ENCODE results near the gene DUSP22. TPM values are rescaled to one million over a fixed set of nuclear protein-coding genes. Genes with fewer than 3 reads are reported as not detected.

DUSP22 gene
- total and polyA plus RNA-seq, 2 donors (not counting 1 experiment from before 2014, with no cell fraction given): 117 to 133 TPM

DNA sequence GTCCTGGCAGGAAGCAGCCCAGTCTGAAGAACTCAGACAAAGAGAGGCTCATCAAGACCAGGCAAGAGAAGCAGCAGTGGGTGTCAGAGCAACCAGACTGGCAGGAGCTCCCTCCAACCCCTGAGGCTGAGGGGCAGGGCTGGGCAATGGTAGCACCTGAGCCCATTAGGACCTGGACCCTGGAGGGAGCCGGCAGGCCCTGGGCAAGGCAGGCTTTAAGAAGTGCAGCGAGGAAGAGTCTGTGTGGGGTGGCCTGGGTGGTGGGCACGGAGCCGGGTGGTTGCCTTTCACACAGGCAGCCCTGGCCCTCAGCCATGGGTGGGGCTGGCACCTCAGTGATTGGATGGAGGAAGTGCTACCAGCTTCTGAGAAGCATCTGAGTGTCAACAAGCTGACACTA lies 66.1 kb downstream of the DUSP22 start:
- Mint-ChIP-seq H3K27ac (peak overlapping the region; percentile 98), H3K9me3 (ENCODE audit: insufficient read depth) (no peaks in the 10 kb centered on the region), H3K4me1 (peaks cover 71% of the 10 kb centered on the region), H3K4me3 (peak overlapping the region; percentile 76), H3K27me3 (no peaks in the 10 kb centered on the region)
- H4K20me1 ChIP-seq (ENCODE audit: control insufficient read depth, insufficient read depth, low read length, poor library complexity, severe bottlenecking): no peaks in the 10 kb centered on the region
- H3K4me1 ChIP-seq (ENCODE audit: control insufficient read depth in 2 of 2, insufficient read depth in 2 of 2, low read length in 2 of 2): peaks cover 48 to 68% of the 10 kb centered on the region in 2 donors
- no peak for TF ChIP-seq EZH2 (IDR thresholded peaks at IDR 0.05; ENCODE audit: borderline replicate concordance, insufficient read depth, low read depth, low read length, poor library complexity, severe bottlenecking)
- TF ChIP-seq, protein P1, sequence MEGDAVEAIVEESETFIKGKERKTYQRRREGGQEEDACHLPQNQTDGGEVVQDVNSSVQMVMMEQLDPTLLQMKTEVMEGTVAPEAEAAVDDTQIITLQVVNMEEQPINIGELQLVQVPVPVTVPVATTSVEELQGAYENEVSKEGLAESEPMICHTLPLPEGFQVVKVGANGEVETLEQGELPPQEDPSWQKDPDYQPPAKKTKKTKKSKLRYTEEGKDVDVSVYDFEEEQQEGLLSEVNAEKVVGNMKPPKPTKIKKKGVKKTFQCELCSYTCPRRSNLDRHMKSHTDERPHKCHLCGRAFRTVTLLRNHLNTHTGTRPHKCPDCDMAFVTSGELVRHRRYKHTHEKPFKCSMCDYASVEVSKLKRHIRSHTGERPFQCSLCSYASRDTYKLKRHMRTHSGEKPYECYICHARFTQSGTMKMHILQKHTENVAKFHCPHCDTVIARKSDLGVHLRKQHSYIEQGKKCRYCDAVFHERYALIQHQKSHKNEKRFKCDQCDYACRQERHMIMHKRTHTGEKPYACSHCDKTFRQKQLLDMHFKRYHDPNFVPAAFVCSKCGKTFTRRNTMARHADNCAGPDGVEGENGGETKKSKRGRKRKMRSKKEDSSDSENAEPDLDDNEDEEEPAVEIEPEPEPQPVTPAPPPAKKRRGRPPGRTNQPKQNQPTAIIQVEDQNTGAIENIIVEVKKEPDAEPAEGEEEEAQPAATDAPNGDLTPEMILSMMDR (IDR thresholded peaks at IDR 0.05): no peak
- no peaks in the 10 kb centered on the region for H3K79me2 ChIP-seq (ENCODE audit: control insufficient read depth, insufficient read depth, low read length)
- ATAC-seq (ENCODE audit: low read depth): peak; percentile 53
- ChIA-PET POLR2A (interaction anchor here (0.6 to 1.7 kb wide), 2 partner anchors 65 to 104 kb away, joined by 3 to 7 read pairs; no protein-coding TSS in a partner anchor), CTCF (interaction anchor here (1.0 to 1.2 kb wide), 2 partner anchors 19 to 20 kb away, joined by 3 to 4 read pairs; no protein-coding TSS in a partner anchor)
- peaks cover 0 to 38% (median 0%) of the 10 kb centered on the region in 3 donors for H3K9me3 ChIP-seq (ENCODE audit: control extremely low read depth in 1 of 3, control insufficient read depth in 2 of 3, insufficient read depth in 1 of 3, low read length in 2 of 3)
- H3K9ac ChIP-seq (ENCODE audit: low read length): peak overlapping the region; percentile 4
- H3K36me3 ChIP-seq (replicated peaks in 1 of 2; ENCODE audit: control extremely low read depth in 1 of 2, control insufficient read depth in 1 of 2, extremely low read depth in 1 of 2, insufficient read depth in 2 of 2, low read length in 1 of 2): no peaks in the 10 kb centered on the region
- H3K4me3 ChIP-seq (ENCODE audit: control extremely low read depth in 1 of 5, extremely low read depth in 1 of 5, insufficient read depth in 1 of 5, low read depth in 2 of 5, low read length in 4 of 5): peak overlapping the region in 2 of 5 experiments; percentile 2 to 11
- H3K4me2 ChIP-seq (replicated peaks; ENCODE audit: low read depth, low read length, poor library complexity, severe bottlenecking): peak overlapping the region; percentile 63
- DNase-seq: peak; percentile 72
- peak overlapping the region; percentile 57 for H2AFZ ChIP-seq (ENCODE audit: insufficient read depth, low read depth, low read length, poor library complexity, severe bottlenecking)
- intact Hi-C loops (cut with micrococcal nuclease): loop anchor here (2.0 kb wide), 1 partner anchor 18 kb away; no protein-coding TSS in a partner anchor
- H3K27me3 ChIP-seq (replicated peaks in 1 of 4; ENCODE audit: control extremely low read depth in 1 of 4, control insufficient read depth in 3 of 4, insufficient read depth in 4 of 4, low read length in 3 of 4): no peaks in the 10 kb centered on the region
- WGBS (ENCODE audit: insufficient coverage): 57% methylated on average over 4 of the region's 4 CpGs
- H3K27ac ChIP-seq (ENCODE audit: low read length in 2 of 2): peak overlapping the region; percentile 16 to 75

DNA sequence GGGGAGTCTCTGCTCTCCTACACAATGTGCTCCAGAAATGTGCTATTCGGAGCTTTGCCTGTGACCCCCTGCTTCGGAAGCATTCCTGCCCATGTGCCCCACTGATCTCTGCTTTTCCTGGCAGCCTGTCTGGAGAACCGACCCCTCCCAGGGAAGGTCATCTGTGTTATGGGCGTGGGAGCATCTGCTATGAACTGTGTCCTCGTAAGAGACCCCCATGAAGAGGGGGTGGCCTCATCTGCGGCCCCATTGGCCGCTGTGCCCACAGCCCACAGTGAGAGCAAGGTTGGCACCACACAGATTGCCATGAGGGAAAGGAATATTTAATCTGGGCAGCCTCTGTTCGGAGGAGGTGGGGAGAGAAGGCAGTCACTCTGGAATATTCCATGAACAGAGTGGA lies 66.6 kb downstream of the DUSP22 start:
- H3K4me1 Mint-ChIP-seq: peaks cover 71% of the 10 kb centered on the region
- TF ChIP-seq, protein P1 (IDR thresholded peaks at IDR 0.05): no peak
- no peak for TF ChIP-seq EZH2 (IDR thresholded peaks at IDR 0.05; ENCODE audit: borderline replicate concordance, insufficient read depth, low read depth, low read length, poor library complexity, severe bottlenecking)
- Histone ChIP-seq H3K9ac (ENCODE audit: low read length) (peak overlapping the region; percentile 4), H3K4me2 (replicated peaks; ENCODE audit: low read depth, low read length, poor library complexity, severe bottlenecking) (peak overlapping the region; percentile 63), H3K79me2 (ENCODE audit: control insufficient read depth, insufficient read depth, low read length) (no peaks in the 10 kb centered on the region), H3K9me3 (ENCODE audit: control extremely low read depth in 1 of 3, control insufficient read depth in 2 of 3, insufficient read depth in 1 of 3, low read length in 2 of 3) (peaks cover 0 to 36% (median 0%) of the 10 kb centered on the region in 3 donors), H2AFZ (ENCODE audit: insufficient read depth, low read depth, low read length, poor library complexity, severe bottlenecking) (peak overlapping the region; percentile 57), H3K36me3 (replicated peaks in 1 of 2; ENCODE audit: control extremely low read depth in 1 of 2, control insufficient read depth in 1 of 2, extremely low read depth in 1 of 2, insufficient read depth in 2 of 2, low read length in 1 of 2) (no peaks in the 10 kb centered on the region), H3K27ac (ENCODE audit: low read length in 2 of 2) (peak overlapping the region; percentile 18 to 75), H3K4me3 (ENCODE audit: control extremely low read depth in 1 of 5, extremely low read depth in 1 of 5, insufficient read depth in 1 of 5, low read depth in 2 of 5, low read length in 4 of 5) (peak overlapping the region in 1 of 5 experiments; percentile 11), H3K4me1 (ENCODE audit: control insufficient read depth in 2 of 2, insufficient read depth in 2 of 2, low read length in 2 of 2) (peaks cover 48 to 68% of the 10 kb centered on the region in 2 donors), H3K27me3 (replicated peaks in 1 of 4; ENCODE audit: control extremely low read depth in 1 of 4, control insufficient read depth in 3 of 4, insufficient read depth in 4 of 4, low read length in 3 of 4) (no peaks in the 10 kb centered on the region), H4K20me1 (ENCODE audit: control insufficient read depth, insufficient read depth, low read length, poor library complexity, severe bottlenecking) (no peaks in the 10 kb centered on the region)
- DNase-seq: no peak
- intact Hi-C loops (cut with micrococcal nuclease): loop anchor here (2.0 kb wide), 1 partner anchor 18 kb away; no protein-coding TSS in a partner anchor
- no peaks in the 10 kb centered on the region for H3K27me3 Mint-ChIP-seq
- ChIA-PET POLR2A (interaction anchor here (1.7 kb wide), 1 partner anchor 66 kb away, joined by 7 read pairs; no protein-coding TSS in a partner anchor), CTCF (interaction anchor here (1.0 to 1.2 kb wide), 2 partner anchors 18 to 21 kb away, joined by 3 to 4 read pairs; no protein-coding TSS in a partner anchor)
- no peaks in the 10 kb centered on the region for H3K9me3 Mint-ChIP-seq (ENCODE audit: insufficient read depth)
- no peak for ATAC-seq (ENCODE audit: low read depth)
- H3K4me3 Mint-ChIP-seq: peak overlapping the region; percentile 76
- peak overlapping the region; percentile 98 for H3K27ac Mint-ChIP-seq
- 87% methylated on average over 8 of the region's 8 CpGs for WGBS (ENCODE audit: insufficient coverage)
